Iris pigment epithelial cell (primary cell): ENCODE data around the gene MT1X.
"Not testable (repeated sequence)": the region's sequence is repeated elsewhere in the genome, so short reads cannot be mapped to it uniquely, and the experiment has no call there.

ENCODE experiments used
- DNase-seq: peaks from one replicate; pipeline ENCODE4 v3.0.0-alpha.2; 2011; ENCODE audit warnings: low read depth

The MT1X gene

DNA sequence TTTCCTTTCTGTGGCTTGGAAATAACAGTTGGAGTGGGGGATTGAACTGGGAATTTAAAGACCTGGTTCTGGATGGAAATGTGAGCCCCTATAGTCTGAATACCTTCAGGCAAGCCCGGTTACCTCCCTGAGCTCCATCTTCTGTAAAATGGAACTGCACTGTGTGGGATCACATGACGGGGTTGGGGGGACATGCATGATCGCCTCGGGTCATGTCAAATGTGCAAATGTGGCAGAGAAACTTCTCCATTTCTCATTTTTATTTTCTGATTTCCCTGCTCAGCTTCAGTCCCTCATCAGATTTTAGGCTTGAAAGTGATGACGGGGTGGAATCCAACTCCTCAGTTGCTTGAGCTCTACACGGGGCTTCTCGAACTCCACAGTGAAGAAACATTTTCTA is 29.1 kb upstream of the MT1X start:
- DNase-seq: no peak

DNA sequence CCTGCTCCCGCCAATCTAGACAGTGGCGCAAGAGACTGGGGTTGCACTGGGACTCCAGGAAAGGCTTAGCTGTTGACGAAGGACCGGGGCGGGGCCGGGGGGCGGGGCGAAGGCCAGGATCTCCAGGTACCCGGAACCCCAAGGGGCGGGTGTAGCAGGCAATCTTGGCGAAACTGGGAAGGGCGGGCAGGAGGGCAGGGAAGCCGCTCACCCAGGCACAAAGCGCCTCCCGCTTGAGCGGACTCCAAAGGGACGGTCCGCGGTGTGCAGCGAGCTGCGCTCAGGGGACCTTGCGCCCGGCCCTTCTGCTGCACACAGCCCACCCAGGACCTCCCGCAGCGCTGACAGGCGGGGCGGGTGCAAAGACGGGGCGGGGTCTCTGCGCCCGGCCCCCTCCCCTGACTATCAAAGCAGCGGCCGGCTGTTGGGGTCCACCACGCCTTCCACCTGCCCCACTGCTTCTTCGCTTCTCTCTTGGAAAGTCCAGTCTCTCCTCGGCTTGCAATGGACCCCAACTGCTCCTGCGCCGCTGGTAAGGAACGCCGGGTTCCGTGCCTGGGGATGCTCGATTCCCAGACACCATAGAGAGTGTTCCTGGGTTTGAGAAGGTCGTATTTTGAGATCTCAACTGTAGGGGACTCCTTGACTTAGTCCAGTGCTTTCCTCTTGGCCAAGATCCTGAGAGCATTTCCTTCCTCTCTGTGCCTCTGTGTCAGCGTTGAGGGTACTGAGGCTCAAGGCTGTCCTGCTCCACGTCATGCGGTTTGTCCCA is 24.5 kb upstream of the MT1X start, which contains the start of gene MT1F:
Gene MT1F, plus strand, starts transcription at position 405 of the 772 bp plus-strand sequence. Its CDS starts 100 bp downstream, at position 505.
- peak; percentile 31 for DNase-seq

- DNase-seq: no peak
These were observed 23.9 kb upstream of the MT1X start for GRCh38 chr16:56658327-56658875.

- DNase-seq: no peak
These were observed 19.6 kb upstream of the MT1X start for GRCh38 chr16:56662357-56663354.

GRCh38 chr16:56664506-56664905 is 17.8 kb upstream of the MT1X start:
- no peak for DNase-seq

- DNase-seq: not testable (repeated sequence)
These were observed 16.7 kb upstream of the MT1X start for GRCh38 chr16:56665286-56666261.

DNA sequence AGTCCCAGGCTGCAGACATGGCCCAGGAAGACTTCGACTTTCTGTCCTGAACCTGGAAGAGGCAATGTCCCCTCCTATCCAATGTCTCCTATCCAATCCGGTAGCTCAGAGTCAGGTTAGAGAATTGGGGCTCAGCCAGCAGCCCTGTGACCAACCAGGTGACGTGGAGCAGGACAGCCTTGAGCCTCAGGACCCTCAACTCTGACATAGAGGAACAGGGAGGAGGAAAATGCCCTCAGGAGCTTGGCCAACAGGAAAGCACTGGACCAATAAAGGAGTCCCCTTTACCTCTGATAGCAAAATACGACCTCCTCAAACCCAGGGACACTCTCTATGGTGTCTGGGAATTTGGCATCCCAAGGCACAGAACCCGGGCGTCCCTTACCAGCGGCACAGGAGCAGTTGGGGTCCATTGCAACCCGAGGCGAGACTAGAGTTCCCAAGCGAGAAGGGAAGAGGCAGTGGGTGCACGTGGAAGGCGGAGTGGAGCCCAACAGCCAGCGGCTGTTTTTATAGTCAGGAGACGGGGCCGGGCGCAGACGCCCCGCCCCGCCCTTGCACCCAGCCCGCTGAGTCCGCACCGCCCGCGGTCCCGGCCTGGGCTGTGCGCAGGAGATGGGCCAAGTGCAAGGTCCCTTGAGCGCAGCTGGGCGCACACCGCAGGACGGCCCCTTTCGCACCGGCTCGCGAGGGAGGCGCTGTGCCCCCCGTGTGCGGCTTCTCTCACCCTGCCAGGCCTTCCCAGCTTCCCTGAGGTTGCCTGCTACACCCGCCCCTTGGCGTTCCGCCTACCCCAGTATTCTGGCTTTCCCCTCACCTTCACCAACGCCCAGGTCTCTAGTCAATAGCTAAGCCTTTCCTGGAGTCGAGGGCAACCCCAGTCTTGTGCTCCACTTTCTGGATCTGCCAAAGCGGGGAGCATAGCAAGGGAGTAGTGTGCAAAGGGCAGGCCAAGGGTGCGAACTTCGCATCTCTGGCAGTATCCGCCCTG is 14.4 kb upstream of the MT1X start, which contains the start of gene MT1G:
Gene MT1G, minus strand, starts transcription at position 485 of the 991 bp plus-strand sequence. Its CDS starts 72 bp downstream, at position 413.
- peak; percentile 29 for DNase-seq

DNA sequence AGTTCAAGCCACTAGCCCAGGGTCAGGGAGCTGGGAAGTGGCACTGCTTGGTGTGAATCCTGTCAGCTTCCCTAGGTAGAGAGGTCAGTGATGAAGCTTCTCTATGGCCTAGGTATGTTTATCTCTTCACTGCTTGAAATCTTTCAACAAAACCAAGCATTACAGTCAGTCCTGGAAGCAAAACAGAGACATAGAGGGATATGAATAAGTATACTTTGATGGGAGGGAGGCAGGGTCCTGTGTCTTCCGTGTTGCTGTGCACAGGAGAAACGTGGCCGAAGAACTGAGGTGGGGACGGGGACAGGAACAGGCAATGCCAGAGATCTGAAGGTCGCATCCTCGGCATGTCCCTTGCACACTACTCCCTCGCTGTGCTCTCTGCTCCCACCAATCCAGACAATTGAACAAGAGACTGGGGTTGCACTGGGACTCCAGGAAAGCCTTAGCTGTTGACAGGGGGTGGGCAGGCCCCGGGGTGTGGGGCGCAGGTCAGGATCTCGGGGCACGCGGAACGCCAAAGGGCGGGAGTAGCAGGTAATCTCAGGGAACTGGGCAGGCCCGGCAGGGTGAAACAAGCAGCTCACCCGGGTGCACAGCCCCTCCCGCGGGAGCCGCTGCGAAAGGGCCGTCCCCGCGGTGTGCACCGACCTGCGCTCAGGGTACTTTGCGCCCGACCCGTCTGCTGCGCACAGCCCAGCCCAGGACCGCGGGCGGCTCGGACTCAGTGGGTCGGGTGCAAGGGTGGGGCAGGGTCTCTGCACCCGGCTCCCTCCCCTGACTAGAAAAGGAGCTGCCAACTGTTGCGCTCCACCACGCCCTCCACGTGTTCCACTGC is 13.0 kb upstream of the MT1X start, which contains the start of gene MT1H:
Gene MT1H, plus strand, starts transcription at position 810 of the 835 bp plus-strand sequence. CDS start 71 bp downstream, outside the sequence.
- DNase-seq: no peak

GRCh38 chr16:56669840-56670619 is 12.2 kb upstream of the MT1X start:
- no peak for DNase-seq

DNA sequence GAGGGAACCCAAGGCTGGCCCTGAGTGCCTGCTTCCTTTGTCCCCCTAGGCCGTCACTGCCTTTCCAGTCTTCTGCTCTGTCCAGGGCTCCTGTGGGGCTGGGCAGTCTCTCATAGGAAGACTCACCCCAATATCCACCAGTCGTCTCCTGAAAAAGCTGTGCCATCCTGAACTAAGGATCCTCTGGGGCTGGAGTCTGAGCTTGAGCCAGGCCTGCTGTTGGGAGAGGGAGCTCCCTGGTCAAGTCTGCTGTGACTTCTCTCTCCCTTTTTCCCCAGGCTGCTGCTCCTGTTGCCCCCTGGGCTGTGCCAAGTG is 11.7 kb upstream of the MT1X start:
- DNase-seq: no peak

DNA sequence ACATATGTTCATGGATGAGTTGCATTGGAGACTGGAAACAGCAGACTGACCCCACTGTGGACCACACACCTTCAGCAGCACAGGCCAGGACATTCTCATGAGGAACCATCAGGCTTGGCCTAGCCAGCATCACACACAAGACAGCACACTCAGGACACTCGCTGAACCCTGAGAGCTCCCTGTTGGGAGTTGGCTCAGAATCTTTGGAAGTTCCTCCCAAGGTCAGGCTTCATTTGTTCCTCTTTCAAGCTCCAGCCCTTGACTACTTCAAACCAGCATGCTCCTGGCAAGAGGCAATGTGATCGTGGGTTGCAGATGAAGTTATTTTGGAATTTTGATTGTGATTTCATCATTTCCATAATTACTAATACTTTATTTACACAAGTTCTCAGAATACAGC is 10.6 kb upstream of the MT1X start:
- not testable (repeated sequence) for DNase-seq

GRCh38 chr16:56672171-56672570 is 10.1 kb upstream of the MT1X start:
- DNase-seq: not testable (repeated sequence)

- DNase-seq: peak; percentile 15
These were observed 9.3 kb upstream of the MT1X start for GRCh38 chr16:56672761-56673536.

- peak; percentile 33 for DNase-seq
These were observed 8.3 kb upstream of the MT1X start for GRCh38 chr16:56673921-56674320.

- not testable (repeated sequence) for DNase-seq
These were observed 7.7 kb upstream of the MT1X start for GRCh38 chr16:56674570-56674969.

GRCh38 chr16:56675685-56676210 is 6.5 kb upstream of the MT1X start:
- no peak for DNase-seq

- DNase-seq: no peak
These were observed 4.8 kb upstream of the MT1X start for GRCh38 chr16:56677474-56677873.
